HG02623 (cell line): ENCODE measurements around the gene CFAP221.

Source experiments
- ATAC-seq: cut with Tn5 transposase; IDR thresholded peaks from one replicate; pipeline ENCODE4 v1.9.1; 2021; ENCODE audit warnings: moderate library complexity; ENCODE audit not compliant: unreplicated experiment

CFAP221 gene

GRCh38 chr2:119694845-119695521 lies 150.7 kb downstream of the CFAP221 start:
- no peak for ATAC-seq

GRCh38 chr2:119696005-119696404 lies 151.8 kb downstream of the CFAP221 start:
- no peak for ATAC-seq

- no peak for ATAC-seq
Measured at GRCh38 chr2:119696494-119697030, 152.3 kb downstream of the CFAP221 start.

GRCh38 chr2:119697290-119698020 lies 153.2 kb downstream of the CFAP221 start:
- peak; percentile 50 for ATAC-seq

- ATAC-seq: no peak
Measured at GRCh38 chr2:119698246-119698645, 154.0 kb downstream of the CFAP221 start.

GRCh38 chr2:119699016-119699606 lies 154.9 kb downstream of the CFAP221 start:
- no peak for ATAC-seq

- ATAC-seq: no peak
Measured at GRCh38 chr2:119700866-119701265, 156.6 kb downstream of the CFAP221 start.

GRCh38 chr2:119701352-119701751 lies 157.1 kb downstream of the CFAP221 start:
- ATAC-seq: no peak

GRCh38 chr2:119702203-119702917 lies 158.1 kb downstream of the CFAP221 start:
- no peak for ATAC-seq

GRCh38 chr2:119702918-119703401 lies 158.7 kb downstream of the CFAP221 start:
- peak; percentile 81 for ATAC-seq

- ATAC-seq: no peak
Measured at GRCh38 chr2:119703526-119703925, 159.3 kb downstream of the CFAP221 start.

GRCh38 chr2:119704670-119705120 lies 160.4 kb downstream of the CFAP221 start:
- peak; percentile 41 for ATAC-seq

GRCh38 chr2:119706221-119706620 lies 162.0 kb downstream of the CFAP221 start:
- ATAC-seq: no peak
